ENCODE data around the gene NR0B2. TPM values are rescaled to one million over a fixed set of nuclear protein-coding genes. Genes with fewer than 3 reads are reported as not detected.

NR0B2 gene
- total RNA-seq, 8 experiments from 2014 or later, result 0.24 TPM; not detected in 7

DNA sequence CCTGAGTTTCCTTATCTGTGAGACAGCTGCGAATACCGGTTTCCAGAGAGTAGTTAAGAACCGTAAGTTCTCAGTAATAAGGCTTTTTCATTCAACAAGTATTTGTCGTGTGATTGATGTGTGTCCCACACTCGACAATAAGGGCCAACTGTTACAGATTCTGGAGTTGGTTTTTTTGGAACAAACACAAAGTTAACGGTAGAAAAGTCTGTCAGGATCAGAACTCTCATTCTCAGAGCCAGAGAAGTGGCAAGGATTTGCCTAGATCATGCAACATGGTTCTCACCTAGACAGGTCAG, 8.6 kb upstream of the NR0B2 start:
- H3K27ac ChIP-seq, result no peak overlapping the region
- H3K4me3 ChIP-seq, result peak overlapping the region; percentile 67 to 96 (median 76)
- no peak for ATAC-seq (replicated peaks in 6 of 8)
- H3K4me1 ChIP-seq (replicated peaks in 1 of 2), result peaks cover 11 to 12% of the 10 kb centered on the region in 2 donors
- in situ Hi-C loops (cut with MboI; ENCODE audit: low pct_unique_long_range_greater_than_20kb in 2 of 9, low sequenced_read_pairs in 9 of 9, unreplicated experiment in 9 of 9), result no loop called here
- whole genome bisulfite sequencing, 10 experiments, result 13 to 39% (median 29%) methylated on average over 3 to 6 of the region's 6 CpGs; no CpG with 5 or more reads in 4 of the 10 experiments

DNA sequence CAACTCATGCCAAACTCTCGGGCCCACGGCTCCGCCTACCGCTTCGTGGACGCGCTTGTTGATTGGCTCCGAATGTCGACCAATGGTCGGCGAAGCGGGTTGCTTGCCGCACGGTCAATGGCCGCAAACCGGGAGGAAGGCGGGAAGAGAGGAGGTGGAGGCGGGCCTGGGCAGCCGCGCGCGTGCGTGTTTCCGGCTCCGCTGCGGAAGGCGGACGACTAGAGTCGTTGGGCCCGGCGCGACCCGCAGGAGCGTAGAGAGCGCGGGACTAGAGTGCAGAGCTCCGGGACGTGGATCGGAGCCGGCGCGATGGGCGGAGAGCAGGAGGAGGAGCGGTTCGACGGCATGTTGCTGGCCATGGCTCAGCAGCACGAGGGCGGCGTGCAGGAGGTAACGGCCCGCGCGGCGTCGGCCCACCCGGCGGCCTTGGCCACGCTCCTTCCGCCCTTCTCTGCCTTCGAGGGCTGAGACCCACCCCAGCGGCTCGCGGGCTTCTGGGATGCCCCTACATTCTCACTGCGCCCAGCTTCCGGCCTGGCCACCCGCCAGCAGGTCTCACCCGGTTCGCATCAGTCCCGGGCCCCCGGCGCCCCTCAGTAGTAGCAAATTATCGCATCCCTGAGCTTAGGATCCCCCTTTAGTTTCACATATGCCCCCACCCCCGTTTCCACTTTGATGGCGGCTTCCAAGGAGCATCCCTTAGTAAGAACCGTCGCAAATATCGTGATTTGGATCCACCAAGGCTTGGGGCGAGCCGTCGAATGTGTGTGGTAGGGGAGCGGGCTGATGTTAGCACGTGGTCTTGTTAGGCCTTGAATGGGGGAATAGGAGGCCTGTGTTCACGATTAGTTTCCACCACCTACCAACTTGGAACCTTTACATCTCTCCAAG, 8.0 kb upstream of the NR0B2 start, which contains the start of gene NUDC:
TSS of gene NUDC (plus strand) at position 204 of the 891 bp plus-strand sequence. CDS start at position 310, 106 bp downstream.
- ATAC-seq (replicated peaks in 6 of 8), result peak; percentile 95 to 98 (median 96)
- in situ Hi-C loops (cut with MboI; ENCODE audit: low pct_unique_long_range_greater_than_20kb in 2 of 9, low sequenced_read_pairs in 9 of 9, unreplicated experiment in 9 of 9), result no loop called here
- 0 to 3% (median 0%) methylated on average over 2 to 34 of the region's 83 CpGs; no CpG with 5 or more reads in 5 of the 10 experiments for WGBS, 10 experiments
- Histone ChIP-seq H3K4me3 (peak within 1 kb of the TSS; percentile 67 to 96 (median 76)), H3K4me1 (replicated peaks in 1 of 2) (peaks cover 11 to 12% of the 10 kb centered on the region in 2 donors), H3K27ac (peak within 1 kb of the TSS; percentile 68 to 90)

DNA sequence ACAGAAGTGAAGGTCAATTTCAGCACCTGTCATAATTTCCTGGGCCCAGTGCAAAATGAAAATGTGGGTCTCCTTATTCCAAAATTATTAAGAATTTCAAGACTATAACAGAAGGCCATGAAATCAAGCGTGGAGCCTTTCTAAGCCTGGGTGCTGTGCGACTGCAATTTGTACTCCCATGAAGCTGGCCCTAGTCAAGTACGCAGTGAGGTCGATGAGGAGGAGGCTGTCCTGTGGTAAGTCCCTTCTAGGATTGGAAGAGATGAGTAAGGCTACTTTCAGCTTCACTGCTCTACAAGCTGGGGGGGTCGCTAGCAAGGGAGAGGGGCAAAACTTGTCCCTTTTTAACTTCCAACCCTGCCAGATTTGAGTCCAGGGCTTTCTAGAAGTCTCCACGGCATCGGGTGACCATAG, 7.4 kb upstream of the NR0B2 start:
- Histone ChIP-seq H3K4me3 (peak overlapping the region; percentile 19 to 96 (median 67)), H3K4me1 (replicated peaks in 1 of 2) (peaks cover 11 to 12% of the 10 kb centered on the region in 2 donors), H3K27ac (peak overlapping the region in 1 of 2 donors; percentile 54)
- in situ Hi-C loops (cut with MboI; ENCODE audit: low pct_unique_long_range_greater_than_20kb in 2 of 9, low sequenced_read_pairs in 9 of 9, unreplicated experiment in 9 of 9), result no loop called here
- WGBS, 10 experiments, result 14 to 81% (median 25%) methylated on average over 2 to 7 of the region's 7 CpGs; no CpG with 5 or more reads in 4 of the 10 experiments
- peak; percentile 12 to 46 (median 40) for ATAC-seq (replicated peaks in 6 of 8)

DNA sequence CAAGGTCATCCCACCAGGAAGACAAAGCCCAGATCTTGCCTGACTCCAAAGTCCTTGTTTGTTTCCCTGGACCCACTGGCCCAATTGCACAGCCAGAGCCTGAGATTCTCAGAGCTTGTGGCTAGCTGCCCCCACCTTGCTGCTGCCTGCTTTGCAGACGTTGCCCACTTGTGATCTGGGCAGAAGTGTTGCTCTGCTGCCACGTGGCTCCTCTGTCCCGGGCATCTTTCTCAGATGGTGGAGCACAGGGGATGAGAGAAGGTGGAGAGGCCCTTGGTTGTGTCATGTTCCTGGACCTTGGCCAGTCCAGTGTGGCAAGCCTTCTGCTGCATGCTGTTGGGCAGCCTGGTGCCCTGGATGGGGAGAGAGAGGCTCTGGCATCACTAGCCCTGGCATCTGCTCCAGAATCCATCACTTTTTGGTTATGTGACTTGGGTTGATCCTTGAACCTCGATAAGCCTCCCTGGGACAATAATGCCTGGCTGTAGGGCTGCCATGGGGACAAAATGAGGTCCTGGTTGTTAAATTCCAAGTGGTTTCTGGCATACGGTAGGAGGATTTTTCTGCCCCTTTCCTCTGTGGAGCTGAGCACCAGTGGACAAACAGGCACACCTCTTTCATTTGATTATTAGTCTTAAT, 1.5 kb upstream of the NR0B2 start:
- 0 to 67% (median 29%) methylated on average over 1 to 5 of the region's 5 CpGs; no CpG with 5 or more reads in 2 of the 10 experiments for WGBS, 10 experiments
- in situ Hi-C loops (cut with MboI; ENCODE audit: low pct_unique_long_range_greater_than_20kb in 2 of 9, low sequenced_read_pairs in 9 of 9, unreplicated experiment in 9 of 9), result loop anchor here in 1 of 9 experiments (10.0 kb wide), 1 partner anchor 59 kb away; no protein-coding TSS in a partner anchor
- ATAC-seq (replicated peaks in 6 of 8), result no peak

DNA sequence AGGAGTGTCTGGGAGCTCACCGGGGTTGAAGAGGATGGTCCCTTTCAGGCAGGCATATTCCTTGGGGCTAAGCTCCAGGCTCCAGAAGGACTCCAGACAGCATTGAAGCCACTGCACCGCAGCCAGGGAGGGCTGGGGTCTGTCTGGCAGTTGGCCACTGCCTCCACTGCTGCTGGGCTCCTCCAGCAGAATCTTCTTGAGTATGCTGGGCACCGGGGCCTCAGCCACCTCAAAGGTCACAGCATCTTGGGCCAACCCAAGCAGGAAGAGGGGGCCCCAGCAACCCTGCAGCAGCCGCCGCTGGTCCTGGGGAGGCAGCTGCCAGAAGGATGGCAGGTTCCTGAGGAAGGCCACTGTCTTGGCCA, 404 bp downstream of the NR0B2 start:
- peak in 1 of 8 experiments; percentile 15 for ATAC-seq (replicated peaks in 6 of 8)
- 64 to 100% (median 73%) methylated on average over 1 to 5 of the region's 5 CpGs; no CpG with 5 or more reads in 4 of the 10 experiments for WGBS, 10 experiments
- H3K27ac ChIP-seq, result no peak overlapping the region
- in situ Hi-C loops (cut with MboI; ENCODE audit: low pct_unique_long_range_greater_than_20kb in 2 of 9, low sequenced_read_pairs in 9 of 9, unreplicated experiment in 9 of 9), result loop anchor here in 1 of 9 experiments (10.0 kb wide), 1 partner anchor 61 kb away; no protein-coding TSS in a partner anchor
- no peak overlapping the region for H3K4me3 ChIP-seq
- no peaks in the 10 kb centered on the region for H3K4me1 ChIP-seq (replicated peaks in 1 of 2)

More for the DNA sequence above, 1.5 kb upstream of the NR0B2 start:
- H3K4me3 ChIP-seq, result no peak overlapping the region
- H3K4me1 ChIP-seq (replicated peaks in 1 of 2), result no peaks in the 10 kb centered on the region
- no peak overlapping the region for H3K27ac ChIP-seq

DNA sequence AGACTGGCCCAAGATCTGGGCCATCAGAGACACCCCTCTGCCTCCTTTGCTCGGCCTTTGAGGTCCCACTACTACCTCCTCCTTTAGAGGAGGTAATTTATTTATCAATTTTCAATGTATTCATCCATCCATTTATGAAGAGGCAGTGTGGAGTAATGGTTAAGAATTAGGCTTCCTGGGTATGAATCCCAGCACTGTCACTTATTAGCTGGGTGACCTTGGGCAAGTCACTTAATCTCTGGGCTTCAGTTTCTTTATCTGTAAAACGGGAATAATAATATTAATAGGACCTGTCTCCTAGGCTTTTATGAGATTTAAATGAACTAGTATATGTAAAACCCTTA, 1.7 kb downstream of the NR0B2 start:
- in situ Hi-C loops (cut with MboI; ENCODE audit: low pct_unique_long_range_greater_than_20kb in 2 of 9, low sequenced_read_pairs in 9 of 9, unreplicated experiment in 9 of 9), result loop anchor here in 1 of 9 experiments (10.0 kb wide), 1 partner anchor 63 kb away; no protein-coding TSS in a partner anchor
- 0 to 88% (median 50%) methylated on average over 1 to 2 of the region's 2 CpGs; no CpG with 5 or more reads in 2 of the 10 experiments for WGBS, 10 experiments
- H3K4me1 ChIP-seq (replicated peaks in 1 of 2), result no peaks in the 10 kb centered on the region
- H3K27ac ChIP-seq, result no peak overlapping the region
- no peak overlapping the region for H3K4me3 ChIP-seq
- ATAC-seq (replicated peaks in 6 of 8), result no peak

DNA sequence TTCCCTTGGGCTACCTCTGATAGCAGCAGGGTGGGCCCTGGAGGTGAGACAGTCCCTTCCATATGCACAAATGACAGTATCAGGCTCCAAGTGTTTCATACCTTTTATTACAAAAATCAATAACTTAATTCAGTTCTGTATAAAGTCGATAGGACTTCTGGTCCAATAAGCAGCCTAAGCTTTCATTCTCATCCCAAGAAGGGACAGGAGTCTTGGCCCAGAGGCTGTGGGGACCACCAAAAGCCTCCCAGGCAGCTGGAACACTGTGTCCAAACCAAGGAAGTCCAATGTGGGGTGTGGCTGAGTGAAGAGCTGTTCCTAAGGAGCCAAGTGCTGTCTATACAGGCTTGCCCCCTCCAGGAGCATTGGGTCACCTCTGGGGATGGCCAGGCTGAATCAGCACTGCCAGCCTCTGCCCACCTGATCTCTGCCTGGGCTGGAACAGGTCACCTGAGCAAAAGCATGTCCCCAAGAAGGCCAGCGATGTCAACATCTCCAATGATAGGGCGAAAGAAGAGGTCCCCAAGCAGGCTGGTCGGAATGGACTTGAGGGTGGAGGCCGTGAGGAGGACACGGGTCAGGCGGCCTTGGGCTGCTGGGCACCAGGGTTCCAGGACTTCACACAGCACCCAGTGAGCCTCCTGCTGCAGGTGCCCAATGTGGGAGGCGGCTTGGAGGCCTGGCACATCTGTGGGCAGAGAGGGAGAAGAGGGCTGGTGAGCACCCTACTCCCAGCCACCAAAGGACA, 2.2 kb downstream of the NR0B2 start:
- Histone ChIP-seq H3K27ac (no peak overlapping the region), H3K4me1 (replicated peaks in 1 of 2) (no peaks in the 10 kb centered on the region), H3K4me3 (no peak overlapping the region)
- in situ Hi-C loops (cut with MboI; ENCODE audit: low pct_unique_long_range_greater_than_20kb in 2 of 9, low sequenced_read_pairs in 9 of 9, unreplicated experiment in 9 of 9), result loop anchor here in 1 of 9 experiments (10.0 kb wide), 1 partner anchor 63 kb away; no protein-coding TSS in a partner anchor
- WGBS, 10 experiments, result 13 to 90% (median 72%) methylated on average over 1 to 8 of the region's 8 CpGs; no CpG with 5 or more reads in 5 of the 10 experiments
- no peak for ATAC-seq (replicated peaks in 6 of 8)

DNA sequence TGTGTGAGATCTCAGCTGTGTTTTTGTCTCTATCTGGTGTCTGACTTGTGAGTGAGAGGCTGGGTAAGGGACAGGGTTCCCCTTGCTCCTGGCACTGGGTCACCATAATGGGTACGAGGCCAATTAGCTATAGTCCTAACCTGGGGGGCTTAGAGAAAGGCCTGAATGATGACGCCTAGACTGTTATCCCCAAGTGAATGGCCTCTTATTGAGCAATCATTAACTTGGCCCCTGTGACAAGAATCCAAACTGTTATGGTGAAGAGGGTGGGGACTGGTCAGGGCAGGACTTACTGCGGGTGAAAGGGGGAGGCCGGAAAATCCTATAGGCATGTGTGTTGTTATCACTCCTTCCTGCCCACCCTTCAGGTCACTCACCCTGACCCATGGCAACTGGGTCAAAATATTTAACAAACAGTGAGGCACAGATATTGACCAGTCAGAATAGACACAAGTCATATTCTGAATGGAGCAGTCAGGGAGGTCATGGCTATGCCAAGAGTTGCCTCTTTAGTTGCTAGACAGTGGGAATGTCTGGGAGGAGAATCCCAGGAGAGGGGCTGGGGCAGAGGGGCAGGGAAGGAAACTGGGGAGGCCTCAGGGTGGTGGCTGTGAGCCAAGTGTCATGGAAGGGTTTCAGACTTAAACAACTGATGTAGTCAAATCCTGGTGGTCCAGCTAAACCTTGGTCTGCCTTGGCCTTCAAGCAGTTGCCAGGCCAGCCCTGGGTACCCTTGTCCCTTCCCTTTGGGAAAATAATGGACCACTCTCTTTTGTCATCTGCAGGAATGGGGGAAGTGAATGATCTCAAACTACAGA, 3.2 kb downstream of the NR0B2 start:
- Histone ChIP-seq H3K4me1 (replicated peaks in 1 of 2) (no peaks in the 10 kb centered on the region), H3K4me3 (no peak overlapping the region), H3K27ac (no peak overlapping the region)
- in situ Hi-C loops (cut with MboI; ENCODE audit: low pct_unique_long_range_greater_than_20kb in 2 of 9, low sequenced_read_pairs in 9 of 9, unreplicated experiment in 9 of 9), result loop anchor here in 1 of 9 experiments (10.0 kb wide), 1 partner anchor 64 kb away; no protein-coding TSS in a partner anchor
- whole genome bisulfite sequencing, 10 experiments, result 17 to 71% (median 43%) methylated on average over 1 to 4 of the region's 4 CpGs; no CpG with 5 or more reads in 3 of the 10 experiments
- no peak for ATAC-seq (replicated peaks in 6 of 8)

DNA sequence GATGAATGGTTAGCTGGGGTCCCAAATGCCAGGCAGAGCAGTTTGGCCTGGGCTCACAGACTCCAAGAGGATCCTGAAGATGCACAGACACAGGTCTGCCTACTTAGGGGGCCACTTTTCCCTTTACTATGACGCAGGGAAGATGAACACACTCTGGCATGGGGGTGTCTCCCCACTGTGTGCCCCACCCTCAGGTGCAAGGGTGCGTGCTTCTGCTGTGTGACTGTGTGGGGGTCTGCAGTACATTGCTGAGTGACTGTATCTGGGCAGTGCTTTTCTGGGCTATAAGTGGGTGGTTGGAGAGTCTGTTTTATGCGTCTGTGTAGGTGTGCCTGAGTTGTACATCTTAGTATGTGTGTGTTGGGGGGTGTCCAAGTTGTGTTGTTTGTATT, 3.8 kb downstream of the NR0B2 start:
- no peak overlapping the region for H3K4me3 ChIP-seq
- 24 to 100% (median 82%) methylated on average over 1 to 3 of the region's 3 CpGs; no CpG with 5 or more reads in 4 of the 10 experiments for WGBS, 10 experiments
- in situ Hi-C loops (cut with MboI; ENCODE audit: low pct_unique_long_range_greater_than_20kb in 2 of 9, low sequenced_read_pairs in 9 of 9, unreplicated experiment in 9 of 9), result loop anchor here in 1 of 9 experiments (10.0 kb wide), 1 partner anchor 65 kb away; no protein-coding TSS in a partner anchor
- no peak for ATAC-seq (replicated peaks in 6 of 8)
- H3K27ac ChIP-seq, result no peak overlapping the region
- H3K4me1 ChIP-seq (replicated peaks in 1 of 2), result no peaks in the 10 kb centered on the region

DNA sequence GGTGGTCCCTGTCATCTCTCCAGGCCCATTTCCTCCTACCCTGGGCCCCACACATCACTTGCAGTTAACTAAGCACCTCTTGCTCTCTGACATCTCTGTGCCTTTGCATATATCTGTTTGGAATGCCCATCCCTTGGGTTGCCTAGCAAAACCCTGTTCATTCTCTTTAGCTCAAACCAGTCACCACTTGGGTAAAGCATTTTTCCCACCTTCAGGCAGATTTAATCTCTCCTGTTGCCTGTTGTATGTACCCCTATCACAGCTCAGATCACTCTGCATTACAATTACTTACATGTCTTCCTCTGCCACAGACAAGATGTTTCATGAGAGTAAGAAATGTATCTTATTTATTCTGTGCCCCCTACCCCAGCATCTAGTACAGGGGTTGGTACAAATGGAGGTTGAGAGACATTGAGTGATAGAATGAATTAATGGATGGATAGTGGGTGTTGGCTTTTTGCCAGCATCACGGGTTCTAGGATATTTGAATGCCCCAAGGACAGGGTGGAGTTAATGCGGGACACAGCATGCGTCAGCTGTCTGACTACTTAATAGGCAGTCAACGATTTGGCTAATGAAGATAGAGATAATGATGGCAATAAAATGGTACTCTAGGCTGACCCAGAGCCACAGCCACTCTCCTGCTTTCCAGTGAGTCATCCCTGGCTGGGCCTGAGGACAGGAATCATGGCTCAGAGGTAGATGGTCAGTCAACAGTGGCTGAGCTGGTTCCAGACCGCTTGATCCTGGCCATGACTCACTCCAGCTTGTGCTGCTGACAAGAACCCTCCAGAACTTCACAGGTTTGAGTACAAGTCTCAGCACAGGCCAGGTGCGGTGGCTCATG, 6.5 kb downstream of the NR0B2 start:
- peak; percentile 61 to 96 (median 83) for ATAC-seq (replicated peaks in 6 of 8)
- Histone ChIP-seq H3K27ac (no peak overlapping the region), H3K4me3 (no peak overlapping the region), H3K4me1 (replicated peaks in 1 of 2) (no peaks in the 10 kb centered on the region)
- in situ Hi-C loops (cut with MboI; ENCODE audit: low pct_unique_long_range_greater_than_20kb in 2 of 9, low sequenced_read_pairs in 9 of 9, unreplicated experiment in 9 of 9), result no loop called here
- 4 to 83% (median 48%) methylated on average over 1 to 6 of the region's 6 CpGs; no CpG with 5 or more reads in 1 of the 10 experiments for WGBS, 10 experiments

DNA sequence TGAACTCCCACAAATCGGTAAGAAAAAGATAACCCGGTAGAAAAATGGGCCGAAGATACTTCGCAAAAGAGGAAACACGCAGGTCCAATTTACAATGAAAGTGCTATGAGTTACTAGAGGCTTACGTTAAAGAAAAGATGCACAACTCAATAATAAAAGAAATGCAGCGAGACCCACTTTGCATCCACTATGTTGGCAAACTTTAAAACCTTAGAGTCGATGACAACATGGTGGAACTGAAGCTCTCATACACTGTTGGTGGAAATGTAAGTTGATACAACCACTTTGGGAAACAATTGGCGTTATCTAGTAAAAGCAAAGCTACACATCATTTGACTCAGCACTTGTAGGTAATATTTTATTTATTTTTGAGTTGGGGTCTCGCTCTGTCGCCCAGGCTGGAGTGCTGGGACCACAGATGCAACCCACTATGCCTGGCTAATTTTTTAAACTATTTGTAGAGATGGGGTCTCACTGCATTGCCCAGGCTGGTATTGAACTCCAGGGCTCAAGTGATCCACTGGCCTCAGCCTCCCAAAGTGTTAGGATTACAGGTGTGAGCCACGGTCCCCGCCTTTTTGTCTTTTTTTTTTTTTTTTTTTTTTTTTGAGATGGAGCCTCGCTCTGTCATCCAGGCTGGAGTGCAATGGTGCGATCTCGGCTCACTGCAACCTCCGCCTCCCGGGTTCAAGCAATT, 12.8 kb downstream of the NR0B2 start:
- in situ Hi-C loops (cut with MboI; ENCODE audit: low pct_unique_long_range_greater_than_20kb in 2 of 9, low sequenced_read_pairs in 9 of 9, unreplicated experiment in 9 of 9), result no loop called here

More for the DNA sequence above, 12.8 kb downstream of the NR0B2 start:
- Histone ChIP-seq H3K4me1 (replicated peaks in 1 of 2) (peaks cover 9 to 11% of the 10 kb centered on the region in 2 donors), H3K4me3 (peak overlapping the region; percentile 81 to 99 (median 94)), H3K27ac (peak overlapping the region; percentile 57 to 67)
- 26 to 66% (median 60%) methylated on average over 3 to 11 of the region's 18 CpGs for WGBS, 10 experiments
- no peak for ATAC-seq (replicated peaks in 6 of 8)

Measured in motor neuron (in vitro differentiated cells).